GM23338 (cell line): Measurements from ENCODE around the gene CHST14. TPM values are rescaled to one million over a fixed set of nuclear protein-coding genes. Genes with fewer than 3 reads are reported as not detected.

Experiments
- ATAC-seq: fragments of 200-7000 bp; cut with Tn5 transposase; 3 replicates; pipeline ENCODE4 v1.9.1; 2020
- DNase-seq: peaks from one replicate; pipeline ENCODE4 v3.0.0-alpha.2; 2015; ENCODE audit warnings: low spot score
- H2AFZ ChIP-seq: fragments of 200-600 bp; sonication (generic); 2 replicates; pipeline ENCODE4 v1.8.0; 2016; ENCODE audit warnings: antibody characterized with exemption, mild to moderate bottlenecking, moderate library complexity
- H3F3A ChIP-seq: fragments of 200-600 bp; sonication (generic); replicated peaks from 2 replicates; pipeline ENCODE4 v1.8.0; 2017; ENCODE audit warnings: antibody characterized with exemption, mixed run types, low read depth
- H3K27ac ChIP-seq: fragments of 200-600 bp; sonication (generic); 2 replicates; pipeline ENCODE4 v1.6.1; 2016; ENCODE audit warnings: low read depth
- H3K27me3 ChIP-seq: fragments of 200-600 bp; sonication (generic); 2 replicates; pipeline ENCODE4 v1.8.0; 2016; ENCODE audit warnings: mild to moderate bottlenecking, mixed run types, moderate library complexity; ENCODE audit not compliant: insufficient read depth
- H3K36me3 ChIP-seq: fragments of 200-600 bp; sonication (generic); 2 replicates; pipeline ENCODE4 v1.8.0; 2016; ENCODE audit warnings: mild to moderate bottlenecking; ENCODE audit not compliant: insufficient read depth
- H3K4me1 ChIP-seq: fragments of 200-600 bp; sonication (generic); 2 replicates; pipeline ENCODE4 v1.8.0; 2016; ENCODE audit warnings: mild to moderate bottlenecking, moderate library complexity; ENCODE audit not compliant: insufficient read depth
- H3K4me2 ChIP-seq: fragments of 200-600 bp; sonication (generic); 2 replicates; pipeline ENCODE4 v1.7.1; 2017; ENCODE audit warnings: mixed run types
- H3K4me3 ChIP-seq: fragments of 200-600 bp; sonication (generic); 2 replicates; pipeline ENCODE4 v1.6.1; 2016; ENCODE audit warnings: mixed run types
- H3K79me2 ChIP-seq: fragments of 200-600 bp; sonication (generic); replicated peaks from 2 replicates; pipeline ENCODE4 v1.8.0; 2017; ENCODE audit warnings: mild to moderate bottlenecking; ENCODE audit not compliant: insufficient read depth
- H3K9me2 ChIP-seq: fragments of 200-600 bp; sonication (generic); 2 replicates; pipeline ENCODE4 v1.8.0; 2017; ENCODE audit not compliant: insufficient read depth
- H4K20me1 ChIP-seq: fragments of 200-600 bp; sonication (generic); replicated peaks from 2 replicates; pipeline ENCODE4 v1.8.0; 2017; ENCODE audit warnings: mild to moderate bottlenecking; ENCODE audit not compliant: insufficient read depth
- H3K27ac Mint-ChIP-seq: 2 replicates; pipeline ENCODE4 v1.8.0; 2020; ENCODE audit warnings: inconsistent platforms, mild to moderate bottlenecking, moderate library complexity, mixed read lengths
- H3K27me3 Mint-ChIP-seq: 3 replicates; pipeline ENCODE4 v1.8.0; 2022; ENCODE audit warnings: low read depth, mild to moderate bottlenecking, moderate library complexity, mixed read lengths, inconsistent platforms; ENCODE audit not compliant: insufficient read depth, poor library complexity
- H3K36me3 Mint-ChIP-seq: 3 replicates; pipeline ENCODE4 v1.8.0; 2021; ENCODE audit warnings: low read depth, mild to moderate bottlenecking, inconsistent platforms, moderate library complexity, mixed read lengths
- H3K4me1 Mint-ChIP-seq: 3 replicates; pipeline ENCODE4 v1.8.0; 2020; ENCODE audit warnings: mild to moderate bottlenecking, inconsistent platforms, mixed read lengths
- H3K4me3 Mint-ChIP-seq: 3 replicates; pipeline ENCODE4 v1.8.0; 2021; ENCODE audit warnings: moderate library complexity, mild to moderate bottlenecking, inconsistent platforms, mixed read lengths
- H3K9me3 Mint-ChIP-seq: 3 replicates; pipeline ENCODE4 v1.8.0; 2020; ENCODE audit warnings: moderate library complexity, mild to moderate bottlenecking, inconsistent platforms, mixed read lengths
- CTCF ChIP-seq, 2 experiments: fragments of 200-600 bp in 1 of 2; sonication (generic) in 1 of 2; conservative IDR thresholded peaks; 2 replicates each; pipeline versions ENCODE4 v1.5.1 to v1.6.1; 2016 to 2017; ENCODE audit warnings: antibody characterized with exemption in 2 of 2, low read depth in 2 of 2, mild to moderate bottlenecking in 2 of 2, moderate library complexity in 1 of 2
- EZH2 ChIP-seq: fragments of 200-600 bp; sonication (generic); IDR thresholded peaks from one replicate; pipeline ENCODE4 v1.8.0; 2017; ENCODE audit warnings: antibody characterized with exemption, mild to moderate bottlenecking, low read depth; ENCODE audit not compliant: unreplicated experiment
- JUNB ChIP-seq: IDR thresholded peaks from one replicate; pipeline ENCODE4 v1.6.1; 2016; ENCODE audit warnings: antibody characterized with exemption; ENCODE audit not compliant: unreplicated experiment
- NANOG ChIP-seq: IDR thresholded peaks from 2 replicates; pipeline ENCODE4 v1.6.1; 2016; ENCODE audit warnings: antibody characterized with exemption, borderline replicate concordance
- ZNF114 ChIP-seq: fragments of 250-450 bp; sonication (Bioruptor Pico); IDR thresholded peaks from 2 replicates; pipeline ENCODE4 v1.5.0; 2020; ENCODE audit warnings: mild to moderate bottlenecking, moderate library complexity
- ZNF462 ChIP-seq: fragments of 250-450 bp; sonication (Bioruptor Pico); IDR thresholded peaks from 2 replicates; pipeline ENCODE4 v1.5.0; 2020; ENCODE audit warnings: mild to moderate bottlenecking, moderate library complexity
- polyA plus RNA-seq: library from polyadenylated mRNA; unstranded; fragments of >200 nt; fragmentation: Nextera tagmentation; extraction: Ambion mirVana; gene quantifications from 2 replicates; pipeline ENCODE4 v1.2.1, GENCODE V29; 2016
- total RNA-seq: library from RNA; depleted of rRNA; stranded (reverse); fragments of >200 nt; shearing (Covaris generic); gene quantifications from 2 replicates; pipeline ENCODE4 v1.2.3, GENCODE V29; 2014

CHST14 gene
- total and polyA plus RNA-seq, 2 experiments from 2014 or later = 8.4 to 15.6 TPM

- DNase-seq (no peak), ATAC-seq (no peak)
- no peak overlapping the region for H3K27ac ChIP-seq
- H3K27me3 ChIP-seq = no peaks in the 10 kb centered on the region
- peaks cover 20% of the 10 kb centered on the region for H3F3A ChIP-seq
- H3K4me3 ChIP-seq = no peak overlapping the region
- 0 out of 2 replicates have a peak, but pooled peaks cover 3% of the 10 kb centered on the region for H3K79me2 ChIP-seq
- no peak overlapping the region for H3K4me2 ChIP-seq
- H3K4me1 ChIP-seq = peaks cover 10% of the 10 kb centered on the region
- H4K20me1 ChIP-seq = peaks cover 20% of the 10 kb centered on the region
- Mint-ChIP-seq H3K4me1 (peaks cover 14% of the 10 kb centered on the region), H3K27ac (no peak overlapping the region), H3K36me3 (peaks cover 53% of the 10 kb centered on the region), H3K9me3 (no peaks in the 10 kb centered on the region), H3K27me3 (peaks cover 8% of the 10 kb centered on the region), H3K4me3 (no peak overlapping the region)
- H2AFZ ChIP-seq = no peak overlapping the region
- no peak for TF ChIP-seq EZH2
- no peak for TF ChIP-seq ZNF462 (CRISPR knock-in tag)
- TF ChIP-seq NANOG = no peak
- TF ChIP-seq ZNF114 = no peak
- TF ChIP-seq CTCF (conservative IDR thresholded peaks at IDR 0.05; ENCODE audit: low read depth in 2 of 2) = no peak
- no peak for TF ChIP-seq JUNB
- peaks cover 8% of the 10 kb centered on the region; the same call in 1 of the 2 replicates for H3K36me3 ChIP-seq
- H3K9me2 ChIP-seq = no peaks in the 10 kb centered on the region
Observed at GRCh38 chr15:40466426-40467260, 4.1 kb upstream of the CHST14 start.
